NCI-H345 (cell line): ENCODE measurements around the gene TNIP2.
"Not testable (repeated sequence)": the region's sequence is repeated elsewhere in the genome, so short reads cannot be mapped to it uniquely, and the experiment has no call there.

ENCODE experiments used
- DNase-seq: peaks from one replicate; lab custom pipeline; 2025; lab: John Stamatoyannopoulos, UW

Gene TNIP2

DNA sequence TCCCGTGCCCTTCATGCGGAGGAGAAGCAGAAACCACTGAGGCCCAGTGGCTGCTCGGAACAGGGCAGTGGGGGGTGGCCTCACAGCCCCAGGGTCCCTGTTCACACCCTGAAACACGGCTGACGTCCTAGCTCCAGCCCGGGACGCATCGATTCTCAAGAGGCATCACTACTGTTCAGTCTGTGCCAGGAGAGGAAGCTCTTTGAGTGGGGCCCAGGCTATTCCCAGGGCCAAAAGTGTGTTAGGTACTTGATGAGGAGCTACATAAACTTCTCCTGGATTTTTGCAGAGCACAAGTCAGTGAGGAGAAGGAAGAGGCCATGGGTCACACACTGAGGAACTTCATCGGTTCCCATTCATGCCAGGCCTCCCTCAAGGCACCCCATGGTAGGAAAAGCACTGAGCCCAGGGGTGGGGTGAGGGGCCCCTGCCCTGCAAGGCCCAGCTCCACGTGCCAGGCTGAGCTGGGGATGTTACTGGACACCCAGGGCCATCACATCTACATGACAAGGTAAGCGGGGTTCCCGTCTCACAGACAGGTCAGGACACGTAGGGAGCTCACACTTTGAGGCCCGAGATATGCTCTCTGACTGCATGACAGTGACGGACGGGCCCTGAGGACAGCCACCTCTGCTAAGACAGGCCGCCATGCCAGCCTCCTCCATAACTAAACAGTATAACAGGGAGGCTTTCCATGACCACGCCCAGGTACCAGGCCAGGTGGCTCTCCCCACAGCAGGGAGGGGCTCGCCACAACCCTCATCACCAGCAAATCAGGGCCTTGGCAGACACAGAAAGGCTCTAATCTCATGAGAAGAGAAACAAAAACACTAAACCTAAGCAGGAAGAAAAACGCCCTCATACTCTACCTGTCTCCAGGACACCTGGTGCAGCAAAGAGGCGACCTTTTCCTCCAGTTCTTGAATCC lies 12.4 kb downstream of the TNIP2 start:
- no peak for DNase-seq

DNA sequence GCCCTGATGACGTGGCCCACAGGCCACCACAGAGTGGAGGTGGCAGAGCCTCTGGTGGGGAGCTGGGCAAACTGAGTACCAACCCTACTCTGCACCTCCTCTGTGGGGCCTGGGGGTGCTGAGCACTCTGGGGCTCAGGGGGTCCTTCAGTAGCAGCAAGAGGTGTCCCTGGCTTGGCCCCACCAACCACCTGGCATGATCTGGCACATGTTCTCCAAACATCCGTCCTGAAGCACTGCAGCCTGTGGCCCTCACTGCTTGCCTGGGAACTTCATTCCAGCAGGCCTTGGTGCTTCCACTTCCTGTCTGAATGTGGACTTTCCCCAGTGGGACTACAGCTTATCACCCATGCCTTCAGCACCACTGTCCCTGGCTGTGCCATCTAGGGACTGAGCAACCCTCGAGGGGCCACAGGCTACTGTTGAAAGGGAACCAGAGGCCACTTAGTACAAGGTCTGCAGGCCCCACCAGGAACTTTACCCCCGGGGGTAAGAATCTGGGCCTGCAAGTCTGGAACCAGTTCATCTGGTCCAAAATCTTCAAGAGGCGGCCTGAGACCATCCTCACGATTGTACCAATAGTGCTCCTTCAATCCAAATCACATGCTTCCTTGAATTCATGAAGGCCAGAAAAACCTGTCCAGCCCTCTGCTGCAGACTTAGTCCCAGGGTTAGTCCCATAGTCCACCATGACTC lies 13.2 kb downstream of the TNIP2 start:
- DNase-seq: no peak

DNA sequence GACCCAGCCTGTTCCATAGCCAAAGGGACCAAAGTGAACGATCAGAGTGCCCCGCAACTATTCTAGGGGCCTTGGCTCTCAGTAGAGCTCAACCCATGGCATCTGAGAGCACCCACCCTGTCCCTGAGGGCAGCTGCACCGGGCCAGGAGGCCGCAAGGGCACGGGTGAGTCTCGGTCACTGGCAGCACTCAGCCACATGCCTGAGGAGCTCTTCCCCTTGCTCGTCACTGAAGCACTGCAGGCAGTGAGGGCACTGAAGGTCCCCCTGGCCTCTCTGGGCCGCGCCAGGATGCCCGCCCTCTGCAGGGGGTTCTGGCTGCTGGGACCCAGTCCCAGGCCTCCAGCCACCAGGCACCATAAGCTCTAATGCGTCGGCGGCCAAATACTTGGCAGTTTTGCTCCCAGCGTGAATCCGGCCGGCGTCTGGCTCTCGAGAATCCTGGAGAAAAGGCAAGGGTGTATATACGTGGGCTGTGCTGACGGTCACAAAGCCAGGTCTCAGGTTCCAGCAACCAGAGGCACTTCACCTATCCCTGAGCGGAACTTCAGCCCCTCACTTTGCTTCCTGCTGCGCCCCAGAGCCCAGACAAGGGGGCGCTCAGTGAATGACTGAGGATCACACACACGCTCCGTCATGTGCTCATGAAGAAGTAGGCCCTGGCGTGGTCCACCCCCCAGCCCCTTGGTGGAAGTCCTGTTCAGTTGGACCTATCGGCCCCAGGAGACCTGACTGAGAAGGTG lies 13.9 kb downstream of the TNIP2 start:
- DNase-seq: no peak

DNA sequence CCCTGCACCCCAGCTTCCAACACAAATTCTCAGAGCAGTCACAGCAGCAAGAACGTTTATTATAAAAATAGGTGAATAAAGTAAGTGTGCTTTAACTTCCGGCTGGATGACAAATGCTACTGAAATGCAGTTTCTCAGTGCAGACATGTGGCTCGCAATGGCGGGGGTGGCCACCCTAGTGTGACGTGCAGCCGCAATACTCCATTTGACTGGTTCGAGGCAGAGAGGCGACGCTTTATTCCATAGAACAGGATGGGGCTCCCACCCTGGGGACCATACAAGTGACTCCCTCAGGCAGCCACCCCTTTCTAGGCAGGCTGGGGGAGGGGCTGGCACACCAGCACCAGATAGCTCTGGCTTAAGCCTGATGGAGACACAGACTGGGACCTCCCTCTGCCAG lies 14.5 kb downstream of the TNIP2 start:
- DNase-seq: no peak

- DNase-seq: not testable (repeated sequence)
These were observed 17.8 kb downstream of the TNIP2 start for GRCh38 chr4:2738296-2738695.

DNA sequence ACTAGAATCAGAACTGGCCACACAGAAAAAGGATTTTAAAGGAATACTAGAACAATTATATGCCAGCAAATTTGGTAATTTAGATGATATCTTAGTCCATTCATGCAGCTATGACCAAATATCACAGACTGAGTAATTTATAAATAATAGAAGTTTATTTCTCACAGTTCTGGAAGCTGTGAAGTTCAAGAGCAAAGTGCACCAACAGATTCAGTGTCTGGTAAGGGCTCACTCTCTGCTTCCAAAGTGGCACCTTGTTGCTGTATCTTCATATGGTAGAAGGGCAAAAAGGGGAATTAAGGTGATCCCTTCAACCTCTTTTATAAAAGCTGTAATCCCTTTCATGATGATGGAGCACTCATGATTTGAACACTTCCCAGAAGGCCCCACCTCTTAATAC lies 20.3 kb downstream of the TNIP2 start:
- DNase-seq: no peak

DNA sequence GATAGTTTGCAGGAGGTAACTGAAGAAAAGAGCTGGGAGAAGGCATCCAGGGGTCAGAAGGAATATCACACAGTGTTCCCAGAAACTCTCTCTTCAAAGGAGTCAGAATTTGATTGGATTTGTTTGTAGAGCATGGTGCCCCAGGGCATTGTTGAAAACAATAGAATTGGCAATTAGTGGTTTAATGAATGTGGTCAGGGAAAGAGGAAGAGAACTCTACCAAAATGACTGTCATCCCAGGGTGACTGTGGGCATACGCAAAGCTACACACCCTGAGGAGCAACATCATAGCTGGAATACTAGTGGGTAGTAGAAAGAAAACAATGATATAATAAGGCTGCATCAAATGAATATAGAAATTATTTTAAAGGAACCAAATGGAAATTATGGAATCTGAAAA lies 21.5 kb downstream of the TNIP2 start:
- no peak for DNase-seq

DNA sequence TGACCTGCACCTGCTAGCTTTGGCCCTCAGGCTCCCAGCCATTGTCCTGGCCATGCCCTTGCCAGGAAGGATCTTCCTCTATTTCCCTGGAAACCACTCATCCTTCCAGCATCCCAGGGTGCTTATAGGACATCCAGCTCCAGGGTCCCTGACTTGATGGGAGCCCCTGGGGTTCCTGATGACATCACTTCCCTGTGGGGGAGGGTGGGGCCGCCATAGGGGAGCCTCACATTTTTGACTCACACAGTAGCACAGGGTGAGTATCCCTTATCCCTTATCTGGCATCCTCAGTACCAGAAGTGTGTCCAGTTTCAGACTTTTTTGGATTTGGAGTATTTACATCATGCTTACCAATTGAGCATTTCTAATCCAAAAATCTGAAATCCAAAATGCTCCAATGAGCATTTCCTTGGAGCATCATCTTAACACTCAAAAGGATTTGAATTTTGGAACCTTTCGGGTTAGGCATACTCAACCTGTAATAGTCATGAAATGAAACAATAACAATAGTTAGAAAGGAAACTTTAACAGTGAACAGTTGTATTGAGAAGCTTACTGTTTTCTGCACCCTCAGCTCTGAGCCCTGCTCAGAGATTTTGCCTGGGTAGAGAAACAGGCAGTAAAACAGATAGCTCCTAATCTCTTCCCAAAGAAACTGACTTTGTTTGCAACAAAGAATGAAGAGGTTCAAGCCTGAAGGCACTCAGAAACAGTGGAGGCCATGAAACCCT lies 22.1 kb downstream of the TNIP2 start:
- no peak for DNase-seq

DNA sequence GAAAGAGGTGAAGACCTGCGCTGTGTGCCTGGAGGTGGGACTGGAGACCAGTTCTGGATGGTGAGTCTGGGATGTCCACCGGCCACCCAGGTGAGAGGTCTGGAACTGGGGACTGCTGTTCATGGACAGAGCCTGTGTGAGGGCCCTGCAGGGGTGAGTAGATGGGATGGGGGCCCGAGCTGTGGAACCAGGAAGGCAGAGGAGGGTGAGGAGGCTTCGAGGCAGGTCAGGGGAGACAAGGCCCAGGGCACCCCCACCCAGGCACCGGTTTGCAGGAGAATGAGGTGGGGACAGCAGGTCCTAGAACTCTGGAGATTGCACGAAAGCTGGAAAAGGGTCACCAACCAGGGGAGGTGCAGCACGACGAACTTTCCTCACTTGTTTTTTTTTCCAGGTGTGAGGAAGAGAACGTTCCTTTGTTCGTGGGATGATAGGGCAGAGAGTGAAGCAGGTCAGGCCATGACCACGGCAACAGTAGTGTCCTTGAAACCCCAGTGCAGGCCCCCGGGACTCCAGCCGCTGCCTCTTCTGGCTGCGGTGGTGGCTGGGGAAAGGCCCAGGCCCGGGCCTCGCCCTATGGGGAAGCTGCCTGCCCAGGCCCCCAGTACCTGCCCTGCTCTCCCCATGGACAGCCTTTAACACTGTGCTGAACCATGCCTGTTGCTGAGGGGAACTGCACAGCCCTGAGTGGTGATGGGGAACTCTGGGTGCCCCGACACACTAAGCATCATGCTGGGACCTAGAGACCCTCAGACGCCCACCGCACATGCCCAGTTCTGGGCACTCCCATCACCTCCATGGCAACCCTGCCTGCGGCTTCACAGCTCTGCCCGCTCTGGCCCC lies 22.9 kb downstream of the TNIP2 start:
- DNase-seq: no peak

DNA sequence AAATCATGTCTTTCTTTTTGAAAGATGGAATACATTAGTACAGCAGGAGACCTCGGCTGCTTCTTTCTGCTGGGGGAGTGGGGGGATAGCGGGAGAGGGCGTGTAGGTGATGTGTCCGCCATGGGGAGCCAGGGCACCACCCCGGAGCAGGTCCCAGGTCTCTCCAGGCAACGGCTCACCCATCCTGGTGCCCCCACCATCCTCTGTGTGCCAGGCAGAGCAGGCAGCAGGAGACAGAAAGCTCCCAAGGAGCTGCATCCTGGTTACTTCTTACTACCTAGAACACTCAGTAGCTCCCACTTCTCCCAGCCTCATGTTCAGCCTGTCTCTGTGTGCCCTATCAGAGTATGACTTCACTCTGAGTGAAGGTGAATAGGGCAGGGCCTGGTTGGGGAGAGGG lies 23.6 kb downstream of the TNIP2 start:
- no peak for DNase-seq

DNA sequence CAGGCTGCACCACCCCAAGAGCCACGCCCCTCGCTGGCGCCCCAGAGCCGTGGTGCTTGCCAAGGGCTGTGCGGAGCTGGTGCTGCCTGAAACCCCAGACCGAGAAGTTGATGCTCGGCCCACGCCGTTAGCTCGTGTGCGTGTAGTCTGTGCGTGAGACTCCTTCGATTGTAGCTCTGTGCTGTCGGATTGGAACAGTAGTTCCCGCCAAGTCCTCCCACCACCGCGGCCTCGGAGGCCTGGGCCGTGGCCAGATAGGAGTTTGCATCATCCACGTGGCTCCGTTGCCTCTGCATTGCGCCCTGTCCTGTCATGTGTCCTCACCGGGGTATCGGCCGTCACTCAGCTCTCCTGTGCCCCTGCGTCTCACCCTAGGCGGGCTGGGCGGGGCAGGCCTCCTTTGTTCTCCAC lies 24.2 kb downstream of the TNIP2 start:
- no peak for DNase-seq

GRCh38 chr4:2729533-2729875 lies 26.6 kb downstream of the TNIP2 start:
- no peak for DNase-seq

DNA sequence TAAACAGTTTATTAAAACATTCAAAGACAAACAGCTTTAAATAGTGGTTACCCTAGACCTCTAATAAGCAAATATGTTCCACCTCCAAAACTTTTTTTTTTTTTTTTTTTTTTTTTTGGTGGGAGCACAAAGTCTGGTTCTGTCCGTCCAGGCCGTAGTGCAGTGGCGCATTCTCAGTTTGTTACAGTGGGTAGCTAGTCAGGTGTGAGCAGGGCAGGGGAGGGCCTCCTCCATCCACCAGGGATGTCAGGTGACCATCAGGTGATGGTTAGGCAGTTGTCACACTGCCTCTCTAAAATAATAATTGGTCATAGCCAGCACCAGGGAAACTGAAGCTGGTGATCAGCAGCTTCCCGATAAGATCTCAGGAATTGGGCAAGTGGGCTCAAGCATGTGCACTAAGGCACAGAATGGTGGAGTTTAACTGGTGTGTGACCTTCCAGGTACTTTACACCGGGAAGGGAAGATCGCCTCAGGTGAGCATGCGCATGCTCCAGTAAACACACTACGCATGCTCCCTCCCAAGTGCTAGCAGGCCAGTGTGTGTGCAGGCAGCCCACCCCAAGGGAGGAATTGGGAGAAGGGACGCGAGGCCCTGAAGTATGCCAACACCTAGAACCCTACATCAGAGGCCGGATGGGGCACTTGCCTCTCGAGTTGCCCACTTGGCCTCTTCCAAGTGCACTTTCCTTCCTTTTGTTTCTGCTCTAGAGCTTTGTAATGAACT lies 27.2 kb downstream of the TNIP2 start:
- no peak for DNase-seq

GRCh38 chr4:2728221-2728620 lies 27.9 kb downstream of the TNIP2 start:
- DNase-seq: no peak

DNA sequence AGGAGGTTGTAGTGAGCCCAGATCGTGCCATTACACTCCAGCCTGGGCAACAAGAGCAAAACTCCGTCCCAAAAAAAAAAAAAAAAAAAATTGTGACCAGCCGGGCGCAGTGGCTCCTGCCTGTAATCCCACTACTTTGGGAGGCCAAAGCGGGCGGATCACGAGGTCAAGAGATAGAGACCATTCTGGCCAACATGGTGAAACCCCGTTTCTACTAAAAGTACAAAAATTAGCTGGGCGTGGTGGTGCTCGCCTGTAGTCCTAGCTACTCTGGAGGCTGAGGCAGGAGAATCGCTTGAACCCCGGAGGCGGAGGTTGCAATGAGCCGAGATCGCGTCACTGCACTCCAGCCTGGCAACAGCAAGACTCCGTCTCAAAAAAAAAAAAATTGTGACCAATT lies 29.3 kb downstream of the TNIP2 start:
- DNase-seq: not testable (repeated sequence)

- DNase-seq: no peak
These were observed 30.8 kb downstream of the TNIP2 start for GRCh38 chr4:2725380-2725779.

- no peak for DNase-seq
These were observed 32.4 kb downstream of the TNIP2 start for GRCh38 chr4:2723751-2724150.

DNA sequence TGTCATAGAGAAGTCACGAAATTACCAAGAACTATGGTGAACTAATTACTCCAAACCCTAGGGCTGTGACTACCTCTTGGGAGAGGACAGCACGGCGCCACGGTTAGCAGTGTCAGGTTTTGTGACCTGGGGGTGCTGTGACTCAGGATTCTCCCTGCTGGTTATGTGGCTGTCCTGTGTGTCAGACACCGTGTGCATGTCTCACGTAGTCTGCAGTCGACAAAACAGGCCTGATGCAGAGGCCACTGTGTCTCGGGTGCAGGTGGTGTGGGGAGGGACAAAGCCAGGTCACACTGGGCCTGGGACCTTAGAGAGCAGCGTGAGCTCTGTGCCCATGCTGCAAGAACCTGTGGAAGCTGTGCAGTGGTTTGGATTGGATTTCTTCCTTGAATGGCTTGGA lies 34.1 kb downstream of the TNIP2 start:
- DNase-seq: no peak

DNA sequence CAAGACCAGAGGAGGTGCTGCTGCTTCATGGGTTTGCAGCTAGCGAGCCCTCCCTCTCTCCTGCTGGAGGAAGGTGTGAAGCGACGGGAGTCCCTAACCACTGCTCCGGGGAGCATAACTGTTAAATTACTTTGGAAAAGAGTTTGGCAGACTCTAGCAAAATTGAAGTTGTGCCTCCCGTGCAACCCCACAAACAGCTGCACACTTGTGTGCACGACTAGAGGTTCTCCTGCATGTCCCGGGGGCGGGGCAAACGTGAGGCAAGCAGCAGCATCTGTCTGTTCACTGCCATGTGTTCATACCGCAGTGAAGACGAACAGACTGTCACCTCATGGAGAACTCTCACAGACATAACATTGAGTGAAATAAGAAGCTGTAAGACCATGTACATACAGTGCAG lies 34.5 kb downstream of the TNIP2 start:
- no peak for DNase-seq

DNA sequence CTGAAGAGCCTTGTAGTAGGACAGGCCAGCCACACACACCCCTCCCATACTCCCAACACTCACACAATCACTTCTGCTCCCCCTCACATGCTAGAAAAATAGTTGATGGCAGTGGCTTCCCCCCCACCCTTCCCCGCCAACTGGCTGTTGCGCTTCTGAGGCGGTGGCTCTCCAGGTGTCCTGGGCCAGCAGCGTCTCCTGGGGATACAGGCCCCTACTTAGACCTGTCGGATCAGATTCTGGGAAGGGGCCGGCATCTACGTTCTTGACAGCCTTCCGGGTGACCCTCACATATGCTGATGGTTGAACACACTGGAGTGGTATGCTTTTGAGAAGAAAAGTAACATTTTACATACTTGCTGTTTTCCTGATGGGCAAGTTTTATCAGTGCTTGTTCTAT lies 39.9 kb downstream of the TNIP2 start:
- DNase-seq: no peak

GRCh38 chr4:2715426-2715825 lies 40.7 kb downstream of the TNIP2 start:
- DNase-seq: no peak
